Measurements from ENCODE around the gene MXD3.
"Not testable (repeated sequence)": the region's sequence is repeated elsewhere in the genome, so short reads cannot be mapped to it uniquely, and the experiment has no call there.

The MXD3 gene

DNA sequence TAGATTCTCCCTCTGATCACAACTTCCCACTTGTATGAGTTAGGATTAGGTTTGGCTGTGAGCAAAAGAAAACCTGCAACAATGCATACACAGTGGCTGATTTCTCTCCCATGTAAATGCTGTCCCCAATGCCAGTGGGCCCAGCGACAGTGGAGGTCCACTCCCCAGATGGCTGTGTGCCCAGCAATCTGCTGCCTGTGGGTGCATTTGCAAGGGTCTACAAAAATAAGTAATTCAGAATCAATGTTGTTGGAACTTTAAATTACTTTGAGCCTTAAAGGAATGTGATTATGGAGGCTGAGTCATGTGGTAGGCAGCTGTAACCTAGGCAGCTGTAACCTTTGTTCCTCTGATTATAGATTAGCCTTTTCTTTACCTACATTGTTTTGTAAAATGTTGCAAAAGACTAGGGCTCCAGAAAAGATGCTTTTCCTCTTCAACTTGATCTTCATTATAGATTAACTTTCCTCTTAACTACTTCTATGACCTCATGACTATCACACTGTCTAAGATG is 14.2 kb upstream of the MXD3 start:
- FAIRE-seq (peak; percentile 90), DNase-seq (ENCODE audit: low spot score) (peak; percentile 64)

DNA sequence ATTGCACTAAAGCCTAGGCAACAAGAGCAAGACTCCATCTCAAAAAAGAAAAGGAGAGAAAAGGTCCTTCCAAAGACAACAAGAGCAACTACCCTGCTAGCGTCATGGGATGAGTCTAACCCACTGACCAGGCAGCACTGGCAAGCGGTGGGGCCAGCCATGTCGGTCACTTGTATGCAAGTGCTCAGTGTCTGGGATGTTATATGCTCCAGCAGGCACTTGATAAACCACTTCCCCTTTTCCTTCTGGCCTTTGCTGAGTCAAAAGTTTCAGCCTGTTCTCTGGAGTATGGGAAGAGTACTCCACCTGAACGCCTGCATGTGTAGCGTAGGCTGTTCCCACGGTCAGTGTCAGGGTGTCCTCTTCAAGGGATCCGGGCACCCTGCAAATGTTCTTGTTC is 9.2 kb upstream of the MXD3 start:
- DNase-seq (ENCODE audit: low spot score) (no peak), FAIRE-seq (no peak)

DNA sequence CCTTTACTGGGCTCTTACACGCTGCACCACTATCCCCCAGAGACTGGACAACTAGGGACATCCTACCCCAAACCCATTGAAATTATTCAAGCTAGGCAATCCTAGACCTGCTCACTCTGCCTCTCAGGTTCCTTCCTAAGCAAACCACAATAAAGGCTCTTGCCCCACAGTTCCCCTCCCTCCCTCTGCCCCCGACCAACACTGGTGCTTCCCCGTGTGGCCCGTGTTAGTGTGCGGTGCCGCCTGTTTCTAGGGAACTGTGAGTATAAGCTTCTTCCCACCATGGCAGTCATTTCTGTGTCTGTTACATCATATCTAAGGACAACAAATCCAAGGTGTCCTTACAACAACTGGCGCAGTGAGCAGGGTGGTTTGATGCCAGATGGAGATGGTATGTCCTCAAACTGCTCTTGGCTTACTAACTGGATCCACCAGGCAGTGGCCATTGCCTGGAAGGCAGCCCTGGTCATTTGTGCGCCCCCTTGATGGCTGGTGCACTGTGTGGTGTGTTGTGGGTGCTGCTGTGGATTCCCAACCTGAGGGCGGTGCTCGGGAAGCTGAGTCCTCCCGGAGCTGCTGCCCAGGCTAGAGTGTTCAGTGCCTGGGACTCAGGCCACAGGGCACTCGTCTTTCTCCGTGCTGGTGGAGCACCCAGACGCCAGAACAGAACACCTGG is 8.4 kb upstream of the MXD3 start:
- FAIRE-seq (no peak), DNase-seq (ENCODE audit: low spot score) (no peak)

DNA sequence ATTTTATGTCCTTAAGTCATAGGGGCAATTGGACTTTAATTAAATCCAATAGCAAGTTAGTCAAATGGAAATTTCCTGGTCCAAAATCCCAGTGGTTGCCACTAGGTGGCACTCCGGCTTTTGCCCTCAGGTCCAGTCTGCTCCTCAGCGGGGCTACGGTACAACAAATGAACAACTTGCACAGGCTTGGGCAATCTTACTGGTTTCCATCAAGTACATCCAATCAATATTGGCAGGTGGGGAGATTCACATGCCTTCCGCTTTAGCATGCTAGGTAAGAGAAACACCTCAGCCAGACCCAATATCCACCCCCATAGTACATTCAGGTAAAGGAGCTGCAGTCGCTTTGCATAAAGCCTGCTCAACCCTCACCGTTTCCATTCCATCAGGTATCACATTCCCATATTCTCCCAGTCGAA is 6.3 kb upstream of the MXD3 start:
- peak; percentile 68 for FAIRE-seq
- peak; percentile 52 for DNase-seq (ENCODE audit: low spot score)

DNA sequence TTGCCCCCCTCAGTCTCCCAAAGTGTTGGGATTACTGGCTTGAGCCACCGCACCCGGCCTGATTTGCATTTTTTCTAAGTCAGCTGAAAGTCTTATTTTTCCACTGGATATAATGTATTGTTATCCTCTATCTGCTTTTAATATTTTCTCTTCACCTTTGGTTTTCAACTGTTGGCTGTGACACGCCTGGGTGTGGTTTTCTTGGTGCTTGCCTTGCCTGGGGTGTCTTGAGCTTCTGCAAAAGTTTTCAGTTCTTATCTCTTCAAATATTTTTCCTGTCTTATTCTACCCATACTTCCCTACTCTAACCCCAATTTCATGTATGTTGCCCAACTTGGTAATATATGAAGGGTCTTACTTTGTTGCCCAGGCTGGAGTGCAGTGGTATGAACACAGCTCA is 4.3 kb upstream of the MXD3 start:
- FAIRE-seq (no peak), DNase-seq (ENCODE audit: low spot score) (no peak)

DNA sequence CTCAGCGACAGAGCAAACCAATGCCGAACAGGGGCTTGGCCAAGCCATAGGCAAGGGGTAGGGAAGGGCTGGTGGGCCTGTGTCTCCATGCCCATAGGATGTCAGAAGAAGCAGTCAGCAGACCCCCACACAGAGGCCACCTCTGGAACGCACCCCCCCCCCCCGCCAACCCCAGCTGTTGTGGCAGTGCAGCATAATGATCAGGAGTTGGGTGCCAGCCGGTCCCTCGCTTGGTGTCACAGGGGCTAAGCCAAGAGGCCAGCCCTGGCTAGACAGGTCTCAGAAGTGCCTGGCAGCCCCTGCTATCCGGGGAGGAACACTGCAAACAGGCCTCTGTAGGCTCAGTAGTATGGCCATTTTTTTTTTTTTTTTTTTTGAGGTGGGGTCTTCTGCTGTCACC is 3.7 kb upstream of the MXD3 start:
- FAIRE-seq = no peak
- no peak for DNase-seq (ENCODE audit: low spot score)

DNA sequence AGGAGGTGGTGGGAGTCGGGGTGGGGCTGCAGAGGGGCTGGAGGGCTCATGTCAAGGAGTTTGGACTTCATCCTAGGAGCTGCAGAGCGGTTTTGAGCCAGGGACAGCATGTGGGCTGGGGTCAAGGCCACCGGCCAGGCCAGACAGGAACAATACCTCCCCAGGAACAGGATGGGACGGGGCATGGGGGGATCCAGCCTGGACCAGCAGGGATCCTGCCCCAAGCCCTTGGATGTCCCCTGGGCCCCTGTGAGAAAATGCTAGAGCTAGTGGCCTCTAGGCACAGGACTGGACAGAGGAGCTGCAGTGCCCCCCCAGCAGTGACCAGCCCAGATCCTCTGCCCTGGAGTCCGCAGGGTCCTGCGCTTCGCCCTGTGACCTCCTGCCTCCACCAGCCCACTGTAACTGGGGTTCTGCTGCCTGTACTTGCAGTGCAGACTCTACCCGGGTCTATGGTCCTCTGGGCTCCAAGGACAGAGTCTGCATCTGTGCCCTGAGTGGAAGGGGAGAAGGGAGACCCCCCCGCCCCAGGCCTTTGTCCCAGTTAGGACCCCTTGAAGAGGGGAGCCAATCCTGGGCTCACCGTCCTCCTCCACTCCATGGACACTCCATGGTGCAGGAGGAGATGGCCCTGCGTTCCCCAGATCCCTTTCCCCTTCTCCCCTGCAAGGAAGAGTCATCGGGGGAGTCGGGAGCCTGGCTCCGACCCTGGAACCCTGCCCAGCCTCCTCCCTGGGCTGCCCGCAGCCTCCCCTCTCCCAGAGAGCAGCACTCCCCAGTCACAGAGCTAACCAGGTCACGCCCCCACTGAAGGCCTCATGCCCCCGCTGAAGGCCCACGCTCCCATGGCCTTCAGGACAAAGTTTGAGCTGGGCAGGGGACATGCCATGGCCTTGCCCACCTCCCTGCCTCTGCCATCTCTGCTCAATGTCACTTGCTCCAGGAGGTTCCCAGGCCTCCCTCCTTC is 3.0 kb upstream of the MXD3 start:
- DNase-seq (ENCODE audit: low spot score) (no peak), FAIRE-seq (no peak)

DNA sequence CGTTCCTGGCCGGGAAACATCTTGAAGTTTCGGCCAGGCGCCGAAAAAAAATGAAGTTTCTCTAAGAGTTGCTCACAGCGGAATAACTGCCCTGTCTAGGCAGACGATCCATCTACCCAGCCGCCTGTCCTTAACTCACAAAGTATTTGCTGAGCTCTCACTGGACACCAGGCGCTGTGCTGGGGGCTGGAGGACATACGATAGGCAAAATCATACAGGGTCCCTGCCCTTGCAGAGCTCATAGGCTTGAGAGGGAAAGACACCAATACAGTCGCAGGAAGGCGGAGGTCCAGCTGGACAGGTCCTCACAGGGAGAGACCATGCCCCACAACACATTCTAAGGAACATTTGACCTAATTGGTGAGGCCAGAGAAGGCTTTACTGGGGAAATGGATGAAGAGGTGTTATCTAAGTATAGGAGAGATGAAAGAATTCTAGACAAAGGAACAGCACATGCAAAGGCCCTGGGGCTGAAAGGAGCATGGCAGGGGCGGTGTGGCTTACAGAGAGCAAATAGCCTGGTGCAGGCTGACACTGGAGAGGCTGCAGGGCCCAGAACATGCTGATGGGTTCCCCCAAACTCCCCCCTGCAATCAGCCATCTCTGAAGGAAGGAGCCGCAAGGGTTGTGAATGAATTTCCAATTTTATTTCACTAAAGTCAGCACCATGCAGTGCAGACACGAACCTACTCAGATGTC is 2.0 kb upstream of the MXD3 start:
- DNase-seq (ENCODE audit: low spot score) (no peak), FAIRE-seq (no peak)

DNA sequence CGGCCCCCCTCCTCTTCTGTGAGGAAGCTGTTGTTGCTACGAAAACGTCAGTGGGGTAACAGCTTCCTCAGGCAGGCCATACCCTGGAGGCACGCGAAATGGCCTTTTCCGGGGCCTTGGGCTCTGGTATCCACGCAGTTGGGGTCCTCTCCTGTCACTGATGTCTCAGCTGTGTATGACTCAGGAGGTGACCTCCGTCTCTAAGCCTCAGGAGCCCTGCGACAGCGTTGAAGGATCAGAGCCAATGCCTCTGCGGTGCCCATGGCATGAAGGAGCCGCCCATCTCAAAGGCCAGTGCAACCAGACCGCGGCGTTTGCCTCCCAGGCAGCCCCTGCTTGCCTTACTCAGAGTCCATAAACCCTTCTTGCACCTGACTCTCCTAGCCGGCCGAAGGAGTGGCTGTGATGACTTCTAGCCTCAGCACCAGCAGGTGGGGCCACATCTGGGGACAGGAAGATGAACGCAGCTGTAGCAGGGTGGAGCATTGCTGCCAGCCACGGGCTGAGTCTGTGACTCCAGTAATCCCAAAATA is 1.0 kb upstream of the MXD3 start:
- FAIRE-seq (no peak), DNase-seq (ENCODE audit: low spot score) (peak; percentile 78)

DNA sequence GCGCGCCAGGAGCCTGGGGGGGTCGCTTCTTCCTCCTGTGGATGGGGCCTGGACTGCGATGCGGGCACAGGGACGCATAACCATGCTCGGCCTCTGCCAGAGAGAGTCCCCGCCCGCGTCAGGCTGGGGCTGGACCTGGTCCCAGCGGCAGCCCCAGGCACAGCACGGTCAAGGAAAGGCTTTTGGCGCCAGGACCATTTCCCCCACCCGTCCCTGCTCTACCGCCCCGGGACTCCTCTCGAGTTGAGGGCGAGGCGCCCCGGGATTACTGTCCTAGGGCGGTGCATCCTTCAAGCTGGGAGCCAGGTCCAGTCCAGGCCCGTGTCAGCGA is 341 bp downstream of the MXD3 start:
- FAIRE-seq (no peak), DNase-seq (ENCODE audit: low spot score) (no peak)

DNA sequence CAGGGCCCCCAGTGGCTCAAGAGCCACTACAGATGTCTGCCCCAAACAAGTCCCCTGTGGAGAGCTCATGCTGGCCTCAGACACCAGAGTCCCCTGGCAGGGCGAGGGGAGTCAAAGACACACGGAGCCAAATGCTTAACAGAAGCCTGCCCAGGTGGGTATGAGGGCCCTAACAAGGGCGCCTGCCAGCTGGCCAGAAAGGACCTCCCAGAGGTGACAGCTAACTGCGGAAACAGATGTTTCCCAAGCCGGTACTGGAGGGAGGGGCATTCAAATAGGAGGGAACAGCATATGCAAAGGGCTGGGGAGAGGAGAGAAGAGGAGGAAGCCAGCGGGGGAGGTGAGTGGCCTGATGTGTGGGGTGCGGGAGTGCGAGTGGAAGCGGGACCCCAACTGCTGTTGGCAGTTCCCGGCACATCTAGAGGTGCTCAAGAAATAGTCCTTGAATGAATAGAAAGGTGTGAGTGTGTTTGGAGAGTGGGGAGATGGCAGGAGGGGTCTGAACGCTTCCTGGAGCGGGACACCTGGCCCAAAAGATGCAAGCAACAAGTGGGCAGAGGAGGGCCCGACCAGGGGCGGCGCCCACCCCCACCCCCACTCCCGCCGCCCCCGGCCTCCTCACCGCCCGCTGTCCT is 824 bp downstream of the MXD3 start:
- DNase-seq (ENCODE audit: low spot score) (no peak), FAIRE-seq (no peak)

DNA sequence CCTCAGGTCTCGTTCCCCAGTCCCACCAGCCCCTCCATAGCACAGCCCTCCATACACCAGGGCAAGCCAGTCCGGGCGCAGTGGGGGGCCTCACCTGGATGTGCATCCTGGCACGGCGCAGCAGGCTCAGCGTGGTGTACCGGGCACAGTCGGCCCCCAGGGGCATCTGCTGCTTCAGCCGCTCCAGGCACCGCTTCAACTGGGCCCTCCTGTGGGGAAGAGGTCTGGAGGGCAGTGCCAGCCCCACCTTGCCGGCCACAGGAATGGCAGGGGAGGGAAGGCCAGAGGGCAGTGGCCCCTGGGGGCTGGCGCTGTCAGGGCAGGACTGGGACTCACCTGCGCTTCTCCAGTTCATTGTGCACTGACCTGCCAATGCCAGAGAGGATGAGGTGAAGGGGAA is 1.4 kb downstream of the MXD3 start:
- FAIRE-seq = no peak
- DNase-seq (ENCODE audit: low spot score) = no peak

DNA sequence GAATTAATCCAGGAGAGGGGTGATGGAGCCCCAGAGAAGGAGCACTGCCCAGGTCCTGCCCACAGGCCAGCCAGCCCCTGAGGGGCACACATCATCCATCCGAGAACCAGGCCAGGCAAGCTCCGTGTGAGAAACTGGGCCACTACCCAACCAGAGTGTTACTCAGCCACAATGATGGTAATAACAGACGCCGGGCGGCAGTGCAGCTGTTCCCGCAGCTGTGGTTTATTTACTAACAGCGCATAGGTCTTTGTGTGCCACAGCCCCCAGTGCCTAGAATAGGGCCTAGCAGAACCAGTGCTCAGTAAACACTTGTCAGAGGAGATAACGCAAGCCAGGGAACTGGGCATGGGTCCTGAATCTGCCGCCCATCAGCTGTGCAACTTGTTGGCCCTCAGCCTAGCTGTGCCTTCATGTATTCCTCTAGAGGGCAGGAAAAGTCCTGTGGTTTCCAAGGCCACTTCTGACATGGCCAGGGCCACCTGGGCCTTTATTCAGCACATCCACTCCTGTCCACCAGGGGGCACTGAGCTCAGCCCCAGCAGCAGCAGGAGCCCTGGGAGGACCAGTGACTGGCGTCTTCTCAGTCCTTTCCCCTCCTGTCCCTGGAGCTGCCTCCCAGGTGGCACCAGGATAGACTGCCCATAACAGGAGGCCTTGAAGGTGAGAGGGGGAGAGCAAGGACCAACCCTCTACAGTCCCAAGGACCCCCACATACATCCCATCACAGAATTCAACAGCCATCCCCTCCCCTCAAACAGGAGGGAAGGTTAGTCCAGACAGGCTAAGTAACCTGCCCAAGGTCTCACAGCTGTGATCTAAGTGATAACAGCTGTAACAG is 2.1 kb downstream of the MXD3 start:
- FAIRE-seq = no peak
- DNase-seq (ENCODE audit: low spot score) = peak; percentile 77

DNA sequence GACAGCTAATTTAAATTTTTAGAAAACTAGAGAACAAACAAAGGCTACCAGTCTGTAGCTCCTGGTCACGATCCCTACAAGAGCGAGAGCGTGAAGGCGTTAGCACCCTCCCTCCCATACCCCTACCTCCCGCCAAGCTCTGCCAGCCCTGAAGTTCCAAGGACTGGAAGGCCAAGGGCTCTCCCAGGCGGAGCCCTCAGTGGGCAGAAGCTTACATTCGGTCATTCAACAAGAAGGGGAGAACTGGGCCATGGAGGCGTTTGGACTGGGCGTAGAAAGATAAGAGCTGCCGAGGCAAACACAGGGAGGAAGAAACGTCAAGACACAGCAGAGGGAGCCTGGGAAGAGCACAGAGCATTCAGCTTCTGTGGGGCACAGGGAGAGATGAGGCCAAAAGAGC is 3.0 kb downstream of the MXD3 start:
- FAIRE-seq (no peak), DNase-seq (ENCODE audit: low spot score) (no peak)

DNA sequence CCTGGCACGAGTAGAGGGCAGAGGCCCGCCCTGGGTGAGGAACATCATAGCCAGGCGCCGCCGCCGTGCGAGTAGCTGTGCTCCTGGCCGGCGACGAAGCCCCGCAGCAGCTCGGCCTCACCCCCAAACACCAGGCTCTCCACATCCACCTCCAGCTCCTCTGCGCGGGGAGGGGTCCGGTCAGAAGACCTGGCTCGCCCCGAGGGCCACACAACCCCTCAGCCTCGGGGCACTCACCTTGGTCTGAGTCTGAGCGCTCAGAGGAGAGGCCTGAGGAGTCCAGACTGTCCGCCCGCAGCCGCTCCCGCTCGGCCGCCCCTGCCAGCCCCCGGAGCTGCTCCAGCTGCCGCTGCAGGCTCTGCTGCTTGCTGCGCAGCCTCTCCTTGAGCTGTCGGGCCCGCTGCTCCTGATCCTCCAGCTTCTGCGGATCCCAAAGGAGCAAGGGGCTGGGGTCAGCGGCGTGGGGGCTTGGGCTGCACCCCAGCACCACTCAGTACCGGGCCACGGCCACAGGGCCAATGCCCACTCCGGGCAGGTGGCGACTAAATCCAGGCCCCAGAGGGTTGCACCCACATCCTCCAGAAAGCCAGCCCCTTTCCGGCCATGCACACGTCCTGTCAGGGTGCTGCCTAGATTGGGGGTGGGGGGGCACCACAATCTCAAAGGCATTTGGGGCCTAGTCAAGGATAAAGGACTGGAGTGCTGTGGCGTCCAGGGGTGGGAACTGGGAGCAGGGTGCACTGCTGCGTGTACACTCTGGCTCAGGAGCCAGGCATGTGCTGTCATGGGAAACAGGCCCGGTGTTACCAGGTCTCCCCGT is 3.9 kb downstream of the MXD3 start:
- no peak for FAIRE-seq
- no peak for DNase-seq (ENCODE audit: low spot score)

DNA sequence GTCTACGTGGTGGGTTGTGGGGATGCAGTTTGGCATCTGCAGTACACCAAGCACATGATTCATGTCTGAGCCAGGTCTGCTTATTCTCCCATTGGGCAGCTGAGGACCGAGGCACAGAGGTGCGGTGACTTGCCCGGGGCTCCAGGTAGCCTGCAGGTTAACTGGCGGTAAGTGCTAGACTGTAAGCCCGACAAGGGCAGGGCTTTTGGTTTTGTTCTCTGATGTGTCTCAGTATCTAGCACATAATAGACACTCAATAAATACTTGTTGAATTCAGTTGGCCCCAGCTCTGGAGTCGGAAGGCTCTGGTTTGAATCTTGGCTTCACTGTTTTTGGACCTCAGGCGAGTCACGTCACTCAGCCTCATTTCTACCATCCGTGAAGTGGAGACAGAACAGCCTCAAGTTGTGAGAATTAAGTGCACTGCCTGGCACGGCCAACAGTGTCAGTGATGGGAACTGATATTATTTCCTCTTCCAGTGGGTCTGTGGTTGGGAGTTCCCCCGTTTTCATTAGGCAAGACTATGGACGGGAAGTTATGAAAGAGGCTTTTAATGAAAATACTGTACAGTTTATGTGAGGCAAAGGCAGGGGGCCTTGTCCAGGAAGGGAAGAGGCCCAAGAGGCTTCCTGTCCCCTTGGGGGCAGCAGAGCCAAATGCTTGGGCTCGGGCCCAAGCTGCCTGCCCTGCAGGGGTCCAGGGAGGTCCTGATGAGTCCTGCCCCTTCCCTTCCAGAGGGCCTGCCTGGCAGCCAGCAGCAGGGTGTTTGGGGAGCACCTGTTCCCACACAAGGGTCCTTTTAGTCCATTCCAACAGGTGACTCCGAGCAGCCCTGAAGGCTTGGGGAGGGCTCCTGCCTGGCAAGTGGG is 4.8 kb downstream of the MXD3 start:
- DNase-seq (ENCODE audit: low spot score) = no peak

DNA sequence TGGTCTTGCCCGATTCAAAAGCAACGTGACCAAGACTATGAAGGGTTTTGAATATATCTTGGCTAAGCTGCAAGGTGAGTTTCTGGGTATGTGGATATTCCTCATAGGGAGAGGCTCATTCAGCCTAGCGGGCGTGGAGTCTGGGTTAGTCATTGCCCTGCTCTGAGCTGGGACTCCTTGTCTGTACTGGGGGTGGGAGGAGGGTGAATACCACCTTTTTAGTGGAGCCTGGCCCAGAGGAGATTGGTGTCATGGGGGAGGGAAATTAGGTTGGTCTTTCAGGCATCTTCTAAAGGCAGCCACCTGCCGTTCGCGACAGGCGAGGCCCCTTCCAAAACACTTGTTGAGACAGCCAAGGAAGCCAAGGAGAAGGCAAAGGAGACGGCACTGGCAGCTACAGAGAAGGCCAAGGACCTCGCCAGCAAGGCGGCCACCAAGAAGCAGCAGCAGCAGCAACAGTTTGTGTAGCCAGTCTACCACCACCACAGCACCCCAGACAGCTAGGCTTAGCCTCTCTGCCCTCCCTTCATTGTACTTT is 5.5 kb downstream of the MXD3 start:
- DNase-seq (ENCODE audit: low spot score); FAIRE-seq: not testable (repeated sequence)

More for the DNA sequence above, 4.8 kb downstream of the MXD3 start:
- FAIRE-seq = no peak

Measured in RCC 7860 (cell line).